ENCODE measurements around the gene IMMP2L.

The IMMP2L gene

DNA sequence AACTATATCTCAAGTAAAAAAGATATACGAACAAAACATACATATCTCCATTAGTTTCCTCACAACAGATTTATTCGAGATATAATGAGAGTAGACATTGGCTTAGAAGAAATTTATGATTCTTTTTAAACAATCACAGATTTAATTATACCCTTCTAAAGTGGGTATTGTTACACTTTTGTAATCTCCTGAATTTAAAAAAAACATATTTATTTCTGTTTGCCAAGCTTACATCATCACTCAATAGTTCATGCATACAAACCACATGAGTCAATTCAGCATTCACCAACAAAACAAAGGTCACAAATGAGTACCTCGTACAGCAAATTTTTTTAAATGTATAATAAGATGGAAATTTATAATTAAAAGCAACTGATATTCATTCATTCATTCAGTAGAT, 453.8 kb downstream of the IMMP2L start:
- no peak for DNase-seq (ENCODE audit: low read depth in 3 of 3, low spot score in 1 of 3)

GRCh38 chr7:111108000-111108399, 454.3 kb downstream of the IMMP2L start:
- no peak for DNase-seq (ENCODE audit: low read depth in 3 of 3, low spot score in 1 of 3)

- no peak for DNase-seq (ENCODE audit: low read depth in 3 of 3, low spot score in 1 of 3)
Measured at GRCh38 chr7:111107579-111107978, 454.7 kb downstream of the IMMP2L start.

GRCh38 chr7:111105269-111105668, 457.0 kb downstream of the IMMP2L start:
- DNase-seq (ENCODE audit: low read depth in 3 of 3, low spot score in 1 of 3) = no peak

- no peak for DNase-seq (ENCODE audit: low read depth in 3 of 3, low spot score in 1 of 3)
Measured at GRCh38 chr7:111104710-111105109, 457.6 kb downstream of the IMMP2L start.

GRCh38 chr7:111103678-111104274, 458.5 kb downstream of the IMMP2L start:
- no peak for DNase-seq (ENCODE audit: low read depth in 3 of 3, low spot score in 1 of 3)

- no peak for DNase-seq (ENCODE audit: low read depth in 3 of 3, low spot score in 1 of 3)
Measured at GRCh38 chr7:111103136-111103535, 459.2 kb downstream of the IMMP2L start.

GRCh38 chr7:111101856-111102646, 460.2 kb downstream of the IMMP2L start:
- no peak for DNase-seq (ENCODE audit: low read depth in 3 of 3, low spot score in 1 of 3)

DNA sequence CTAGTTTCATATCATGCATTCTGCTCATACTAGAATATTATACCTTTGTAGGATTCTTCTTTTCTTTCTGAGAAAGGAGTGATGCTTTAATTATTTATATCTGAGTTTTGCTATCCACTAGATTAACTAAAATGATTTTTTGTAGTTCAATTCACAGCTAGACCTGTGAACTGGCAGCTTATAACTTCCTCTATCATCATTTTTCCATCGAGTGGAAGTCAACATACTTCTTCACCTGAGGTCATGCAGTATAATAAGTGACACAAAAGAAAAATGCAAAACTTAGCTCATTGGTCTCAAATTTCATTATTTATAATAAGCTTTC, 463.4 kb downstream of the IMMP2L start:
- DNase-seq (ENCODE audit: low read depth in 3 of 3, low spot score in 1 of 3) = no peak

GRCh38 chr7:111098011-111098925, 464.0 kb downstream of the IMMP2L start:
- DNase-seq (ENCODE audit: low read depth in 3 of 3, low spot score in 1 of 3) = peak; percentile 13 to 45 (median 30)

- no peak for DNase-seq (ENCODE audit: low read depth in 3 of 3, low spot score in 1 of 3)
Measured at GRCh38 chr7:111096997-111097396, 465.3 kb downstream of the IMMP2L start.

- DNase-seq (ENCODE audit: low read depth in 3 of 3, low spot score in 1 of 3) = no peak
Measured at GRCh38 chr7:111094419-111094818, 467.9 kb downstream of the IMMP2L start.

- DNase-seq (ENCODE audit: low read depth in 3 of 3, low spot score in 1 of 3) = no peak
Measured at GRCh38 chr7:111093496-111093895, 468.8 kb downstream of the IMMP2L start.

DNA sequence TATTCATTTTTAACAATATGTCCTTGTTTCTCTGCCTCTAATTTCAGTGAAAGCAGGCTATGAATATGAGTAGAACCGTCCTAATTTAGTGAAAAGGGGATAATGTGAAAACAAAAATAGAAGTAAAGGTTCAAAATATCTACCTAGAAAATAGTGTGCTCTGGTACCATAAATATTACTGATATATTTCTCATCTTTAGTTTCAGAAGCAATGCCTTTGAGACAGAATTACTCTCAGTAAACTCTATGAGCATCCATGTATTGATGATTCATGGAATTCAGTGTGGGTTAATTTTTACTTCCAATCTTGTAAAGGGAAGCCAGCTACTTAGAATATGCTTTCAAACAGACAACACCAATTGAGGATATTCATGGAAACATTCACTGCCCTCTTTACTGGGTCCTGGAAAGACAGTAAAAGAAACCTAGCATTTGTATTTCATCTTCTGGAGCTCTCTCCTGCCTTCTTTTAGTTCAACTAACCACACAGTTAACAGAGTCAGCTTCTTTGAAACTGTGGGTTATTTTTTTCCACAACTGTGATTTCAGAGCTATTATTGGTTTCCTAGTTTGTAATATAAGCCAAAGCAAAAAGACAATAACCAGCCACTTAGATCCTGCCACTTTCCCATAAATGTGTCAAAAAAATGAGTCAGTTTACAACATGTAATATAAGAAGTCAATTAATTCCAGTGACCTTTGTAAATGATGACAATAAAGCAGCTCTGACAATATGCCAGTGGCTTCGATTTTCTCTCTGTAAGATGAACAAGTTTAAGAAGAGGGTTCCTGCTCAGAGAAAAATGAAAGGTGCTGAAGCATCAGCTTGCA, 469.7 kb downstream of the IMMP2L start:
- DNase-seq (ENCODE audit: low read depth in 3 of 3, low spot score in 1 of 3) = no peak

DNA sequence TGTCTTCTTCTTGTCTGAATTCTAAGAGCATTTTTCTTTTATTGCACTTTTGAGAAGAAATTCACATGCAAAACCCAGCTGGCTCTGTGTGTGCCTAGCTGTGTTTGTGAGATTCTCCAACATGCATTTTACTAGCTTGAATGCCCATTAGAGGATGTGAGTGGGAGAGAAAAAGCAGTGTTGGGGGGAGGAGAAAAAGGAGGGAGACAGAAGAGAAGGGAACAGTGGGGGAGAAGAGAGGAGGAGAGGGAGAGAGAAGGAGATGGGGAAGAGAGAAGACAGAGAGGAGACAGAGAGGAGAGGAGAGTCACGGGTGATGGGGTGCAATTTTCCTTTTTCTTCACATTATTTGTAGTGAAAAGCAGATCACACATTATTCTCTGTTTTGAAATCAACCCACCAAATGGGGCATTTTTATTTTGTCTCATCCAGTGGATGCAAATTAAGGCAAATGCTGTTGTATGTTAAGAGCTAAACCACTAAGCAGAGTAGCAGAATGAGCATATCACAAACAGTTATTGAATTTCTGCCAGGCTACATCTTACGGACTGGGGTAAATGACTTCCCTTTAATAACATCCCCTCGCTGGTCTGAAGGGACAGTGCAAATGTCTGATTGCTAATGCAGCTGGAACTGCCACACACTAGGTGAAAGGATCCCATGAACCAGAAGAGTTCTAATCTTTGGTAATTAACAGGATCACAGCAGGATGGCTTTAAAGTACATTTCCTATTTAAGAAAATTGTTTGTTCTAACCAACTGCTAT, 470.5 kb downstream of the IMMP2L start:
- no peak for DNase-seq (ENCODE audit: low read depth in 3 of 3, low spot score in 1 of 3)

DNA sequence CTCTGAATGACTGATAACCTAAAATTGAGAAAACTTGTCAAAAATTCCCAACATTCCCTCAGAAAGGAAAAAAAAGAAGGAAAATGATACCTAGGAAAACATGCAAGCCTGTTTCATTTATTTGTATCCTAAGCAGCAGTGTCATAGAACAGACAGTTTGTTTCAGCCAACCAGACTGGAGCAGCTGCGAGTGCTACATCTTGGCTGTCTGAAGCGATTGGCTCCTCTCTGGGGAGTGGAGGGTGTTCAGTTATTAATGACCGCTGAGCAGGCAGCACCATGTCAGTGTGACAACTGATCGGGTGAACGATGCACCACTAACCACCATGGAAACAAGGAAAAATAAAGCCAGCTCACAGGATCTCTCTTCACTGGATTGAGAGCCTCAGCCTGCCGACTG, 471.4 kb downstream of the IMMP2L start, which contains the start of gene LRRN3:
Gene LRRN3, plus strand, starts transcription at position 282 of the 400 bp plus-strand sequence. CDS start 31,646 bp downstream, outside the sequence.
- no peak for DNase-seq (ENCODE audit: low read depth in 3 of 3, low spot score in 1 of 3)

GRCh38 chr7:111089822-111090426, 472.4 kb downstream of the IMMP2L start:
- DNase-seq (ENCODE audit: low read depth in 3 of 3, low spot score in 1 of 3) = no peak

DNA sequence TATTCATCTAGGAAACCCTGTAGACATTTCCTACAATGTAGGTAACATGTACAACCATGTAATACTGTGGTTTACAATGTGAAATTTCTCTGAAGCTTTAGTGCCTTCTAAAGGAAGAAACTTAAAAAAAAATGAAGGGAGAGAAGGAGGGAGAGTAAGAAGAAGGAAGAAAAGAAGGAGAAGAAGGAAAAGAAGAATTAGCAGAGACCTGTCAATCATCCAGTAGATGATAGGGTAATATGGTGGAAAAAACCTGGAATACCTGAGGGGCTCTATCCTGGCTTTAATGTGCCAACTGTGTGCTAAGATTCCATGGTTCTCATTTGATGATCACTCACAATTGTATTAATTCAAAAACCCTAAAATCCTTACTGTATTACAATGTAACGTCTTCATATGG, 474.0 kb downstream of the IMMP2L start:
- DNase-seq (ENCODE audit: low read depth in 3 of 3, low spot score in 1 of 3) = no peak

DNA sequence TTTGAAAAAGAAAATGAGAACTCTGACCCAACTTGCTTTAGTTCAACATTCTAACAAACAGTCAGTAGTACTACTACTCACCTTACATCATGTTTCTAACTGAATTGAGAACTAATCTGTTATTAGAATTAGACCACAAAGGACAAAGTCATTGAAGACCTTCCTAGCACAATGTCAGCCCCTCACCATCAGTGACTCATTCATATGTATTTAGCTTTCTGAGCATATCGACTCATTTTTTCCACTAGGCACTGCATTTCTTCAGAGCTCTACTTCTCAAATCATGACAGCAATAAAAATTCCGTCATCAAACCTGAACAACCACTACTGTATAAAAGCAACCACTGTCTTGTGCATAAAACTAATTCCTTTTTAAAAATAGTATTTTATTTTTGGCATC, 475.8 kb downstream of the IMMP2L start:
- no peak for DNase-seq (ENCODE audit: low read depth in 3 of 3, low spot score in 1 of 3)

GRCh38 chr7:111085356-111085755, 476.9 kb downstream of the IMMP2L start:
- DNase-seq (ENCODE audit: low read depth in 3 of 3, low spot score in 1 of 3) = no peak
